IMR-90 (cell line): ENCODE results near the gene BTRC. TPM values are rescaled to one million over a fixed set of nuclear protein-coding genes. Genes with fewer than 3 reads are reported as not detected.

Source experiments
- ATAC-seq: fragments of 200-7000 bp; cut with Tn5 transposase; 2 replicates; pipeline ENCODE4 v1.9.1; 2020; ENCODE audit warnings: low read depth, mild to moderate bottlenecking, moderate library complexity
- BruUV-seq: library from RNA; stranded (reverse); fragments of 400-500 nt; replicated peaks from 2 replicates; lab custom pipeline; 2021; lab: Mats Ljungman, UMichigan
- CTCF ChIA-PET: fragments of 300-600 bp; formaldehyde crosslinking; extraction: SDS; loops from one replicate; lab custom pipeline; 2021; ENCODE audit warnings: antibody characterized with exemption; lab: Yijun Ruan, JAX
- POLR2A ChIA-PET: fragments of 300-600 bp; sonication (Branson Sonifier 250); formaldehyde crosslinking; loops from one replicate; lab custom pipeline; 2022; ENCODE audit warnings: antibody characterized with exemption; ENCODE audit not compliant: unreplicated experiment; lab: Charles Lee
- DNase-seq: peaks from one replicate; pipeline ENCODE4 v3.0.0; 2013
- H2AFZ ChIP-seq: replicated peaks from 2 replicates; pipeline ENCODE3; 2013; ENCODE audit warnings: low read length, mild to moderate bottlenecking; ENCODE audit not compliant: poor library complexity
- H2AK5ac ChIP-seq: 2 replicates; pipeline ENCODE4 v1.6.1; 2013; ENCODE audit warnings: low read depth, low read length, inconsistent platforms
- H2AK9ac ChIP-seq: replicated peaks from 2 replicates; pipeline ENCODE3; 2013; ENCODE audit warnings: mild to moderate bottlenecking, low read depth, low read length, moderate library complexity; ENCODE audit not compliant: poor library complexity
- H2BK120ac ChIP-seq: 2 replicates; pipeline ENCODE4 v1.6.1; 2013; ENCODE audit warnings: low read depth, low read length, inconsistent platforms
- H2BK15ac ChIP-seq: 3 replicates; pipeline ENCODE4 v1.6.1; 2013; ENCODE audit warnings: low read depth, low read length, inconsistent platforms
- H2BK20ac ChIP-seq: 2 replicates; pipeline ENCODE4 v1.6.1; 2013; ENCODE audit warnings: low read depth, mild to moderate bottlenecking, inconsistent platforms, low read length, moderate library complexity
- H2BK5ac ChIP-seq: 2 replicates; pipeline ENCODE4 v1.6.1; 2013; ENCODE audit warnings: mild to moderate bottlenecking, low read depth, low read length, inconsistent platforms; ENCODE audit not compliant: poor library complexity, severe bottlenecking
- H3K14ac ChIP-seq: replicated peaks from 2 replicates; pipeline ENCODE4 v1.6.1; 2013; ENCODE audit warnings: low read depth, low read length, inconsistent platforms
- H3K18ac ChIP-seq: 2 replicates; pipeline ENCODE4 v1.6.1; 2013; ENCODE audit warnings: low read depth, low read length, control low read depth
- H3K23ac ChIP-seq: 2 replicates; pipeline ENCODE4 v1.6.1; 2013; ENCODE audit warnings: low read depth, low read length, inconsistent platforms
- H3K27ac ChIP-seq: 2 replicates; pipeline ENCODE4 v1.5.1; 2013; ENCODE audit warnings: mild to moderate bottlenecking, control low read depth, low read length; ENCODE audit not compliant: insufficient read depth
- H3K27me3 ChIP-seq: 2 replicates; pipeline ENCODE4 v1.6.1; 2013; ENCODE audit warnings: low read length; ENCODE audit not compliant: control insufficient read depth, insufficient read depth
- H3K36me3 ChIP-seq: 2 replicates; pipeline ENCODE4 v1.6.1; 2013; ENCODE audit warnings: low read length, mixed read lengths; ENCODE audit not compliant: control insufficient read depth, insufficient read depth
- H3K4ac ChIP-seq: 2 replicates; pipeline ENCODE4 v1.6.1; 2013; ENCODE audit warnings: low read depth, low read length, inconsistent platforms
- H3K4me1 ChIP-seq: 2 replicates; pipeline ENCODE4 v1.6.1; 2013; ENCODE audit warnings: low read length, mixed read lengths; ENCODE audit not compliant: control insufficient read depth, insufficient read depth
- H3K4me2 ChIP-seq: 2 replicates; pipeline ENCODE4 v1.6.1; 2013; ENCODE audit warnings: low read depth, mild to moderate bottlenecking, control low read depth, low read length, moderate library complexity
- H3K4me3 ChIP-seq: 2 replicates; pipeline ENCODE4 v1.5.1; 2013; ENCODE audit warnings: low read depth, mild to moderate bottlenecking, control low read depth, low read length, moderate library complexity; ENCODE audit not compliant: insufficient read depth
- H3K56ac ChIP-seq: 2 replicates; pipeline ENCODE4 v1.6.1; 2013; ENCODE audit warnings: low read length, inconsistent platforms; ENCODE audit not compliant: insufficient read depth; ENCODE audit errors: extremely low read depth
- H3K79me1 ChIP-seq, 2 experiments: 2 replicates each; pipeline ENCODE4 v1.6.1; 2013; ENCODE audit warnings: low read length in 2 of 2, inconsistent platforms in 1 of 2, low read depth in 1 of 2
- H3K9ac ChIP-seq: 2 replicates; pipeline ENCODE4 v1.6.1; 2013; ENCODE audit warnings: low read depth, low read length, control low read depth
- H3K9me1 ChIP-seq: 2 replicates; pipeline ENCODE4 v1.6.1; 2013; ENCODE audit warnings: low read length, inconsistent platforms; ENCODE audit not compliant: insufficient read depth
- H3K9me3 ChIP-seq: 2 replicates; pipeline ENCODE4 v1.6.1; 2013; ENCODE audit warnings: low read length; ENCODE audit not compliant: control insufficient read depth, insufficient read depth
- H4K20me1 ChIP-seq: 2 replicates; pipeline ENCODE4 v1.6.1; 2013; ENCODE audit warnings: low read length, inconsistent platforms; ENCODE audit not compliant: insufficient read depth
- H4K5ac ChIP-seq: 2 replicates; pipeline ENCODE4 v1.6.1; 2013; ENCODE audit warnings: mild to moderate bottlenecking, low read depth, low read length, control low read depth
- H4K8ac ChIP-seq, 2 experiments: 2 replicates each; pipeline ENCODE4 v1.6.1; 2013; ENCODE audit warnings: low read depth in 2 of 2, low read length in 2 of 2, control low read depth in 1 of 2, inconsistent platforms in 1 of 2
- H4K91ac ChIP-seq: 2 replicates; pipeline ENCODE4 v1.6.1; 2013; ENCODE audit warnings: low read depth, low read length, inconsistent platforms; ENCODE audit not compliant: insufficient read depth
- NFE2L2 ChIP-seq: fragments of 150-350 bp; IDR thresholded peaks from 2 replicates; pipeline ENCODE4 v1.6.1; 2016; ENCODE audit warnings: low read depth, mild to moderate bottlenecking, low read length
- SMC3 ChIP-seq: fragments of 150-350 bp; IDR thresholded peaks from 2 replicates; pipeline ENCODE4 v1.6.1; 2016; ENCODE audit warnings: low read depth, mild to moderate bottlenecking, antibody characterized with exemption, low read length, moderate library complexity
- WGBS, 2 experiments: methylation state at CpG; one replicate each; pipeline versions ENCODE4 v1.1.5 to v1.1.7; 2013; ENCODE audit warnings: missing lambda C conversion rate in 2 of 2; ENCODE audit not compliant: insufficient read length in 1 of 2; ENCODE audit errors: extremely low coverage in 2 of 2; 5-methylcytosine and 5-hydroxymethylcytosine counted together
- dilution Hi-C: fragments of 300-500 bp; cut with HindIII; formaldehyde crosslinking; loops from one replicate; pipeline ENCODE4 v1.14.3; 2018; ENCODE audit warnings: low sequenced_read_pairs; ENCODE audit not compliant: unreplicated experiment
- in situ Hi-C: fragments of 300-500 bp; cut with MboI; formaldehyde crosslinking; loops from 3 replicates; pipeline ENCODE4 v1.14.3; 2019; ENCODE audit warnings: low sequenced_read_pairs, inconsistent platforms, mixed read lengths
- intact Hi-C: fragments of 100-400 bp; cut with micrococcal nuclease; formaldehyde crosslinking; loops from 2 replicates; pipeline ENCODE4 v1.10.0; 2022
- polyA plus RNA-seq, 3 experiments: library from polyadenylated mRNA; depleted of rRNA; stranded (reverse); fragments of >200 nt; gene quantifications; 2 replicates each; pipeline ENCODE4 v1.2.3, GENCODE V29; 2012; ENCODE audit warnings: low replicate concordance in 1 of 3
- total RNA-seq: library from RNA; depleted of rRNA; stranded (reverse); fragments of >200 nt; gene quantifications from 2 replicates; pipeline ENCODE4 v1.2.3, GENCODE V29; 2012

BTRC gene
- total and polyA plus RNA-seq, 2 of the 4 experiments (the other 2 are of a cell fraction): 7.7 to 8.4 TPM

GRCh38 chr10:101595591-101596433, 241.8 kb downstream of the BTRC start (continued):
- TF ChIP-seq SMC3: no peak

GRCh38 chr10:101597091-101597900, 243.3 kb downstream of the BTRC start:
- H3K27ac ChIP-seq: no peak overlapping the region
- in situ Hi-C loops (no loop called here), dilution Hi-C loops (no loop called here), intact Hi-C loops (no loop called here)
- H3K4me3 ChIP-seq: no peak overlapping the region
- POLR2A ChIA-PET: interaction anchor here (0.6 kb wide), 1 partner anchor 134 kb away, joined by 3 read pairs; no protein-coding TSS in a partner anchor
- no peak overlapping the region; the same call in 1 of the 2 replicates for H3K23ac ChIP-seq
- no peak overlapping the region for H2BK15ac ChIP-seq
- no peak overlapping the region for H3K4ac ChIP-seq
- no peaks in the 10 kb centered on the region for H3K9me1 ChIP-seq
- no peak overlapping the region for H4K5ac ChIP-seq
- H2AFZ ChIP-seq: no peak overlapping the region
- peaks cover 0 to under 1% of the 10 kb centered on the region in 2 experiments; a peak in 1 of 4 replicates for H3K79me1 ChIP-seq
- DNase-seq (no peak), ATAC-seq (no peak)
- no peaks in the 10 kb centered on the region for H3K27me3 ChIP-seq
- H4K20me1 ChIP-seq: no peaks in the 10 kb centered on the region
- TF ChIP-seq NFE2L2: no peak
- no peaks in the 10 kb centered on the region for H3K4me1 ChIP-seq
- no peak overlapping the region for H3K18ac ChIP-seq
- H2BK5ac ChIP-seq: no peak overlapping the region
- no peaks in the 10 kb centered on the region for H3K9me3 ChIP-seq
- no TSS peak for BruUV-seq
- WGBS, 2 experiments: 54% methylated on average over 3 of the region's 14 CpGs; no CpG with 5 or more reads in 1 of the 2 experiments
- H3K56ac ChIP-seq: no peak overlapping the region
- no peak overlapping the region for H2BK20ac ChIP-seq
- H2AK5ac ChIP-seq: no peak overlapping the region
- CTCF ChIA-PET: interaction anchor here (0.7 kb wide), 1 partner anchor 436 kb away, joined by 3 read pairs; no protein-coding TSS in a partner anchor
- H3K4me2 ChIP-seq: no peak overlapping the region
- peaks cover 2% of the 10 kb centered on the region; the same call in 1 of the 2 replicates for H3K36me3 ChIP-seq
- no peak overlapping the region for H3K9ac ChIP-seq
- H2AK9ac ChIP-seq: no peak overlapping the region
- no peak overlapping the region for H3K14ac ChIP-seq
- no peak overlapping the region for H2BK120ac ChIP-seq
- no peak overlapping the region for H4K91ac ChIP-seq
- H4K8ac ChIP-seq: no peak overlapping the region
